Activated CD4-positive, CD25-positive, alpha-beta regulatory T cell treated with anti-CD3 and anti-CD28 coated beads, Interleukin-2, amount 50 U/mL, for 72 hours (primary cell): ENCODE measurements around the gene VAPB.

Experiments
- DNase-seq: peaks from one replicate; pipeline ENCODE4 v3.0.0; 2021

Gene VAPB

DNA sequence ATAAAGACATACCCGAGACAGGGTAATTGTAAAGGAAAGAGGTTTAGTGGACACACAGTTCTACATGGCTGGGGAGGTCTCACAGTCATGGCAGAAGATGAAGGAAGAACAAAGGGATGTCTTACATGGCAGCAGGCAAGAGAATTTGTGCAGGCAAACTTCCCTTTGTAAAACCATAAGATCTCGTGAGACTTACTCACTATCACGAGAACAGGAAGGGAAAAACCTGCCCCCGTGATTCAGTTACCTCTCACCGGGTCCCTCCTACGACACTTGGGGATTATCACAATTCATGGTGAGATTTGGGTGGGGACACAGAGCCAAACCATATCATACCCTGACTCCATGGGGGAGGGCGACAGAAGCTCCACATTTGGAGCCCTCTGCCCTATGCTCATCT, 7.4 kb upstream of the VAPB start:
- no peak for DNase-seq

DNA sequence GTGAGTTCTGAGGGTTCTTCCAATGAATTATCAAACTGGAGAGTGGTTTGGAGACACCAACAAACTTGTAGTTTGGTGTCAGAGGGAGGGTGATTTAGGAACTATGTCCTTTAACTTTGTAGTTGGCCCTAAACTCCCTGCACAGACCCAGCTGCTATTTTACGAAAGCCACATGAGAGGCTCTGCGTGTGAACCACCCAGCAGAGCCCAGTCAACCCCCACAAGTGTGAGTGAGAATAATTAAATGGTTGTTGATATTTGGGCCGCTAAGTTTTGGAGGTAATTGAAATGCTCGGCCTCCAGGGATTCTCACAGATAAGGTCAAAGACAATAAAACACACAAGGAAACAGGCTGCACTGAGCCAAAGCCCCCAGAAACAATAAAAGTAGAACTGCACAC, 6.9 kb upstream of the VAPB start:
- DNase-seq = no peak

GRCh38 chr20:58384821-58385220, 4.2 kb upstream of the VAPB start:
- DNase-seq = no peak

DNA sequence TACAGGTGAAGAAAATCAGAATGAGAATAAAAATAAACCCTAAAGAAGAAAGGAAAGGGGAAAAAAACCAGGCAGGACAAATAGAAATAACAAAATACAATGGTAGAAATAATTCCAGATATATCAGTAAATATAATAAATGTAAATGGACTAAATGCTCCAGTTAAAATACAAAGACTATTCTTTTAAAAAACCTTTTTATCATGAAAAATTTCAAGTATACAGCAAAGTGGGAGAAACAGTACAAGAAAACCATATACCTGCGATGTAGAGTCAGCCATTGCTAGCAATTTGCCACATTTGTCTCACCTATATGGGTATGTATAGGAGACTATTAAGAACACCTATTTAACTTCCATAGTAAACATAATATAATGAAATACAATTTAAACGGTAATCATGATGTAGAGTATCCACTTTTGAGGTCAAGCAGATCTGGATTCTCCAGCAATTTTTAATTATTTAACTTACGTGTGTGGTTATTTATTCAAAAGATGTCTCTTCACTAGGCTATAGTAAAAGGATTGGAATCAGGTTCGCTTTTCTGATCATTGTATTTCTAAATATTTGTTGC, 914 bp upstream of the VAPB start:
- DNase-seq = no peak

- DNase-seq = no peak
Measured at GRCh38 chr20:58389324-58389967, 417 bp downstream of the VAPB start.

DNA sequence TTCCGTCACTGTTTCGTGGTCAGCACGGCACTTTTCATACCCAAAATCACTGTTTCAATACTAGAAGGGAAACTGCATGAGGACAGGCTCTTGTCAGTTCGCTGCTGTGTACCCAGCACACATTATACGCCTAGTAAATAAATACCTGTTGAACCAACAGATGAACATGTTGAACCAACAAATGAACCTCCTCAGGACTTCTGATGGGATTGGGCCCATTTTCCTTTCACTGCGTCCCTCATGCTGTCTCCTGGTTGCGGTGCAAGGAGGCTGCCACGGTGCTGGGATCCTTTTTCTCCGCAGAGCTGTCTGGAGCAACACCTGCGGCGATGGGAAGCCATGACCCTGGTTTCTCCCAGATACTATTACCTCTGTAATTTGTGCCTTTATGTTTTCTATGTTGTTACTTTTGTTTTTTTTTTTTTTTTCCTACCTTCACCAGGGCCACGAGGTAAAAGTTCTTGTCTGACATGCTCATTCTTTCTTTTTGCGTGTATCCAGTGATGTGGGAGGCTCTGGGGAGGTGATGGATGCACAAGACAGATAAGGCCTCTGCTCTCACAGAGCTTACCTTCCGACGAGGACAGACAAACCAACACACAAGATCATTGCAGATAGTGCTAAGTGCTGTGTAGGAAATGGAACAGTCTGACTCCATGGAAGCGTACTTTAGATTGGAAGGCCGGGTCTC, 1.1 kb downstream of the VAPB start:
- DNase-seq = no peak

DNA sequence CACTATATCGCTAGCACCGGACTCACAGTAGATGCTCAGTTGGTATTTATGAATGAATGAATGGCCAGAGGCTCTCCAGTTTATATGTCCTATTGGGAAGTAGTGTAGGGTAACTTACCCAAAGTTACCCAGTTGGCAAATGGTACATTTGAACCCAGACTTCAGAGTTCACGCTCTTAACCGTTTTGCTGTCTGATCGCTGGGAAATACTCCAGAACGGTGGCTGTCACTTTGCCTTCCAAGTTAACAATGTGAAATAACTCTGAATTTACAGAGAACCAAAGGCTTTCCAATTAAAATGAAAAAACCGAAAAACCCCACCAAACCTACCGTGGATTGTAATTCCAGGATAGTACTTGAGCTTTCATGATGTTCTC, 1.6 kb downstream of the VAPB start:
- DNase-seq = no peak

DNA sequence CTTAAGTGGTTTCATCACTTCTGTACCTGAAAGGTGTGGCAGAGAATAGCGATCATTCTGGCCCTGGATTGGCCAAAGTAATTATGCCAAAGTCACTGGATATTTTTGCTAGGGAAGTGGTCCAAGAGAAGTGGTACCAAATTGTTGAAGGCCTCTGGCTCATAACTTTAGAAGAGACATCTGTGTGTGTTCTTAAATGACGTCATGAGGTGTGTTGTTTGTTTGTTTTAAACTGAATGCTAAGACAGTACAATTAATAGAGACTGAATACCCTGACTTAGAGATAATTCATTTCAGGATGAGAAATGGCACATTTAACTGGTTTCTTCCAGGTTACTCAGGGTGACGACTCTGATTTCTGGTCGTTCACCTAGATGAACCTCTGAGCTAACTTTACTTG, 3.3 kb downstream of the VAPB start:
- no peak for DNase-seq

DNA sequence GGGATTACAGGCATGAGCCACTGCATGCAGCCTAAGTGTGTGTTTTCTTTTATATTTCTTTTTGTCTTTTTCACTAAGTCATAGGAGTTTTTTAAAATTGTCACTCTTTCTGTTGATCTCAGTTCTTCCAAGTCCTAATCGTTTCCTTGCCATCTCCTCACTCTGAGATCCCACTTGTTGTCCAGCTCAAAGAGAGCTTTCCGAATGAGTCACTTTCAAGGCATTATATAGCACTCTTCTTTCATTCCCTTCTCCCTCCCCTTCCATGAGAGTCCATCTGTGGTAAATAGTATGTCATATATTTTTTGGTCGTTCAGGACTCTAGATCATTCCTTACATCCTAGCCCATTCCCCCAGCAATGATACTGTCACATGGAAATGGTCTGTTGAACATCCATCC, 4.3 kb downstream of the VAPB start:
- DNase-seq = no peak

DNA sequence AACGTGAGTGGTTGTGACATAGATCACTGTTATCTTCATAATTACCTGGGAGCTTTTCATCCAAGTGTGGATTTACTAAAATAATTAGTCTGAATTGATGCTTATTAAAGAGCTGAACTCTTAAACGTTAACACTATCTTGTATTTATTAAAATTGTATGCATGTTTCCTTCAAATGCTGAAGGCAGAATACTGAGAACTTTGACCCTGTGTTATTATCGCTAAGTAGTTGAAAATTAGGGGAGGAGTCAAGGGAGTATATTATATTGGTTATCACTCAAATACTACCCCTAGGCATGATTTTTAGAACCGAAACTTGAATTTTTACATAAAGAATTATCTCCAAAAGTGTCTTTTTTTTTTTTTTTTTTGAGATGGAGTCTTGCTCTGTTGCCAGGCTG, 5.8 kb downstream of the VAPB start:
- DNase-seq = no peak

DNA sequence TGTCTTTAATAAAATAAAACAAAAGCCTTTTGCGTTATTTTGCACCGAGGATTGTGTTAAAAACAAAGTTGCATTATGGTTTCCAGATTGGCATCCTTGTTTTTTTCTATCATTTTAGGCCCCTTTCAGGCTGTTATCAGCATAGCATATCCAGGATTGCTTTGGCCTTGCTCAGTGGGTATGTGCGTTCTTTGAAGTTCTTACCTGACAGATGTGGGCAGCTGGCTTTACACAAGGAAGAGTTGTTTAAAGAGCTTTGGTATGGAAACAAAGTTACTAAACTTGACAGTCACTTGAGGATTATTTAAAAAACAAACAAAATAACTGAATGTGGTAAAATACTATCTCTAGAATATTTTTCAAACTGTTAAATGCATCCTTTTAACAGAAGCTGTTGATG, 6.6 kb downstream of the VAPB start:
- DNase-seq = no peak

DNA sequence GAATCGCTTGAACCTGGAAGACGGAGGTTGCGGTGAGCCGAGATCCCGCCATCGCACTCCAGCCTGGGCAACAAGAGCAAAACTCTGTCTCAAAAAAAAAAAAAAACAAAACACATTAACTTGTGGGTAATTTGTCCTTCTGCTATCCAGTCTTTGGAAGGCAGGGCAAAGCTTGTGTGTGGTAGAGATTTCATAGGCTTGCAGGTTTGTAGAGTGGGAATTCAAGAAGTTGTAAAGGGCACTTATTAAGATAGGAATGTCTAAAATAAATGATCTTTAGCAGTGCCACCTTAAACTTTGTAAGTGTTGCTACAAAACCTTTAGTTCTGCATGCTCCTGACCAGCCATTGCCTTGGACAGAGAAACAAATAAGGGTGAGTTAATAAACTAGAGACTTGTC, 8.4 kb downstream of the VAPB start:
- no peak for DNase-seq

DNA sequence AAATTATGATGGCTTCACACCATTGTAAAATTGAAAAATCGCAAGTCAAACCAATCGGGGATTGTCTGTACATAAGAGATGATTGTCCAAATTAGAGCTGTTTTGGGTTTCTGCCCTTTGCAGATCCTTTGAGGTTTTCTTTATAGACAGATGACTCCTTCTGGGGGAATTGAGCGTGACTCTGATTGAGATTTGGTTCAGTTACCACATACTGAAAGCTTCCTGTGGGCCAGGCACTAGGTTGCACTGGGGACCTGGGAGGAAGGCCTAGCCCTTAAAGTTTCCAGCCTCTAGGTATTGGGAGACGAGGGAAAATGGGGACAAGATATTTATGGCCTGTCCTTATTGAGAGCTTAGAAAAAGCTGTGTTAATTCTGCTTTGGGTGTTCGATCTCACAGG, 9.2 kb downstream of the VAPB start:
- no peak for DNase-seq

DNA sequence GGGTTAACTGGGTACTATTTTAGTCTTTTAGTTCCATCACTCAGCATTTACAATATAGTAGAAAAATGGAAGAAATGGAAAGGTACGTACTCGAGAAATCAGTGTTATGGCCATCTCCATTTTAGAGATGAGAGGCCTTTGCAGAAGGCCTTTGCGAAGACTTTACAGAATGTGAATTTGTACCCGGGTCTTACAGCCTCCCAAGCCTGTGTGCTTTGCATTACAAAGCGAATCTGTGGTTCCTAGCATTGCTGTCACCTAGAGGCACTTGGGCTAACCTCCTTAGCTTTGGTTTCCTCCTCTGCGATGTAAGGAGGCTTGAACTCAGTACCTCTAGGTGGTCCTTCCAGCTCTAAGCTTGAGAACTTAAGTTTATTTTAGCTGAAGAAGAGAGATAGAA, 10.9 kb downstream of the VAPB start:
- DNase-seq = no peak

GRCh38 chr20:58401162-58401561, 12.1 kb downstream of the VAPB start:
- DNase-seq = no peak

GRCh38 chr20:58402305-58402704, 13.3 kb downstream of the VAPB start:
- no peak for DNase-seq

- DNase-seq = no peak
Measured at GRCh38 chr20:58402827-58403226, 13.8 kb downstream of the VAPB start.

DNA sequence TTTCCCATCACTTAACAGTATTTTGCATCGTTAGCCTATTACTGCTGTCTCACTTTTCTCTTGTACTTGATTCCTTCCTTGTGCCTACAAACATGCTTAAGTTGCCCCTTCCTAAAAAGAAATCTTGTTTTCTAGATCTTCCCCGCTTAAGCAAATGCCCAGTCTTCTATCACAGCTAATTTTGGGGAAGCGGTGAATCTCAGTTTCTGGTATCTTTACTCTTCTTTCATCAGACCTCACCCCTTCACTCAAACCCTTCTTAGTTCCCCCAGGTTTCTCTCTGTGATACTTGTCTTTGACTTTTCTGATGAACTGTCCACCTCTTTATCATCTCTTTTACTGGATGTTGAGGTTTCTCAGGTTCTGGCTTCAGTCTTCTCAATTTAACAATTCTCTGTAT, 14.2 kb downstream of the VAPB start:
- DNase-seq = no peak

DNA sequence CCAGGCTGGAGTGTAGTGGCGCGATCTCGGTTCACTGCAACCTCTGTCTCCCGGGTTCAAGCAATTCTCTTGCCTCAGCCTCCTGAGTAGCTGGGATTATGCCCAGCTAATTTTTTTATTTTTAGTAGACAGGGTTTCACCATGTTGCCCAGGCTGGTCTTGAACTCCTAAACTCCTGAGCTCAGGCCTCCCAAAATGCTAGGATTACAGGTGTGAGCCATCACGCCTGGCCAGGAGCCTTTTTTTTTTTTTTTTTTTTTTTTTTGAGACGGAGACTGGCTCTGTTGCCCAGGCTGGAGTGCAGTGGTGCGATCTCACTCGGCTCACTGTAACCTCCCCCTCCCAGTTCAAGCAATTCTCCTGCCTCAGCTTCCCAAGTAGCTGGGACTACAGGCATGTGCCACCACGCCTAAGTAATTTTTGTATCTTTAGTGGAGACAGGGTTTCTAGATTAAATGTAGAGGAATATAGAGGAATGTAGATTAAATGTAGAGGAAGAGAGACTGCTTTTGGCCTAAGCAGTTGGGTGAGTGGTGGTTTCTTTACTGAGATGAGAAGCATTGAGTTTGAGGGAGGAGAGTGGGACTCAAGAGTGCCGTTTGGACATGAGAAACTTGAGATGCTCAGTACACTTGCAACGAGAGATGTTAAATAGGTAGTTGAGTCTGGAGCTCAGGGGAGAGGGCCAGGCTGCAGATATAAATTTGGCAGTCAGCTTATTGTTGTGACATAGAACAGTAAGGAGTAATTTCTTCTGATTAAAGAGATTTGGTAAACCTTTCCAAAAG, 16.7 kb downstream of the VAPB start:
- DNase-seq = no peak

- DNase-seq = no peak
Measured at GRCh38 chr20:58406422-58407001, 17.5 kb downstream of the VAPB start.

DNA sequence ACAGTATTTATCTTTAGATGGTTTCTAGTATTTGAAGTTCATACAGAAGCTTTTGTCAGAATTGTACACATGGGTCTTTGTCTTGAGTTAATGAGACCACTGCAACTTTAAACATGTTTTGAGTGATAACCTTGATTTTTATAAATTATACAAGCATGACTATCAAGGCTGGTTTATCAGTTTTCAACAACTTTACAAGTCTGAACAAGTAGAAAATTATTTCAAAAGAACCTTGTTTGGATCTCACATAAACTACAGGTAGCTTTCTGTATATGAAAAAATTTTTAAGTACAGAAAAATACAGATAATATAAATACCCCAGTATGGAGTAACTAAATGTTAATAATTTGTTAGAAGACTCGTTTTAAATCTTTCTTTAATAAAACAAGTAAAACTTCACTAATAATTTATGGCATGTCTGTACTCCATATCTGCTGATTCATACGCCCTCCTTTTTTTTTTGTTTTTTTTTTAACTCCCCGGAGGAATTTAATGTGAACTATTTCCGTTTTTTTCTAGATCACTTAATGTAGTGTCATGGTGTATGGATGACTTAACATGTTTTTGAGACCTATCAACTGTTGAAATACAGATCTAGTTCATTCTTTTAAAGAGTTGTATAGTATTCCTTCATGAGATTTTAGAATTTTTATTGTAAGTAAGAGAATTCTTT, 18.3 kb downstream of the VAPB start:
- no peak for DNase-seq

- no peak for DNase-seq
Measured at GRCh38 chr20:58407966-58408557, 19.0 kb downstream of the VAPB start.
